ENCODE measurements around the gene USP47.
"Not testable (repeated sequence)": the region's sequence is repeated elsewhere in the genome, so short reads cannot be mapped to it uniquely, and the experiment has no call there.

USP47 gene

DNA sequence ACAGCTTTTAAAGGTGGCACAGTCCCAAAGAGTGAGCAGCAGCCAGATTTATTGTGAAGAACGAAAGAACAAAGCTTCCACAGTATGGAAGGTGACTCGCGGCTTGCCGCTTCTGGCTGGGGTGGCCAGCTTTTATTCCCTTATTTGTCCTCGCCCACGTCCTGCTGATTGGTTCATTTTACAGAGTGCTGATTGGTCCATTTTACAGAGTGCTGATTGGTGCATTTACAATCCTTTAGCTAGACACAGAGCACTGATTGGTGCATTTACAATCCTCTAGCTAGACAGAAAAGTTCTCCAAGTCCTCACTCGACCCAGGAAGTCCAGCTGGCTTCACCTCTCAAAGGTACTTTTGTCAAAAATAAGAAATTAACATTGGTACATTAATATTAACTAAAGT is 10.4 kb upstream of the USP47 start:
- not testable (repeated sequence) for DNase-seq (ENCODE audit: low spot score)

- DNase-seq (ENCODE audit: low spot score), result no peak
These were observed 5.0 kb upstream of the USP47 start for GRCh38 chr11:11836676-11837231.

- DNase-seq (ENCODE audit: low spot score), result no peak
These were observed 2.1 kb upstream of the USP47 start for GRCh38 chr11:11839718-11840117.

DNA sequence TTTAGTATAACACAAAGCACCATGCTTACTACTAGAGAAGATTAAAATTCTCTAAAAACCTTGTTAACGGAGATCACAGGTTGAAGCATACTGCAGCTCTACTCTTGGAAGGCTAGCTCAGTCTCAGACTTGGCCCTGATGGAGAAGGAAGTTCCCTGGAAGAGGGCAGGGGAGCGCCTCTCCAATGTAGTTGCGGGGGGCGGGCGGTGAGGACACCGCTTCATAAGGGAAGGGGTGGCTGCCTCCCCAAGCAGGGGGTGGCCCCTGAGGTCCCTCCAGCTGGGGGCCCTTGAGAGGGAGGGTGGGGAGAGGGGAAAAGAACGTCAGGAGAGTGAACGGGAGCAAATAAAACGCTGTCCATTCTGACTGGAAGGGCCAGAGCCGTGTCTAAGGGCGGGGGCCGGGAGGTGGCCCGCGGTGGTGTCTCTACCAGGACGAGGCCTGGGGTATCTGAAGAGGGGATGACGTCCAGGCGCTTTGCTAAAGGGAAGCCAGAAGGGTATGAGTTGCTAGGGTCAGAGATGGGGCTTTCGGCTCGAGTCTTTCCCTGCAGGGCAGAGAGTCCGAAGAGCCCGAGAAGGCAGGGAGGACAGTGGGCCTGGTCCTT is 553 bp upstream of the USP47 start:
- DNase-seq (ENCODE audit: low spot score), result no peak

DNA sequence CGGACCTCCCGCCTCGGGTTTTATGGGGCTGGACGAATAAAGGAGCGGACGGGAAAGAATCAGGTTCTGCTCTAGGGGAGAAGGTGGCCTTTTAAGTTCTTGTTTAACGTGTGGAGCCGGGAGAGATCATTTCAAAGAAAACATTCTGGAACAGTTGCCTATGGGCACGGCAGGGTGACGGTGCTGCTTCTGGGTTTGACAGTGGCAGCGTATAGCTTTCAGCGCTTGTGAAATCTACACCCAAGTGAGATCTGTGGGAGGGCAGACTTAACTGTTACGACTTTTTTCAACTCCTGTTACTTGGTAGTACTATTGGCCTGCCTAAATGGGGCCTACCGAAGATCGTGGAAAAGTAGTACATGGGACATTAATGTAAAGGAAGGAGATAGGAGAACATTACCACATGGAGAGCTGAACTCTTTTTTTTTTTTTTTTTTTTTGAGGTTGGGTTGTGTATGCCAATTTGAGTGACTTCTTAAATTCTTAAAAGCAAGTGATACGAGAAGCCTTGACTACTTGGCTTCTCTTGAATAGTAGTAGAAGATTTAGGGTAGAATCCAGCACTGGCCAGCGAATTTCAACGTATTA is 743 bp downstream of the USP47 start:
- DNase-seq (ENCODE audit: low spot score), result peak; percentile 57

- peak; percentile 27 for DNase-seq (ENCODE audit: low spot score)
These were observed 1.4 kb downstream of the USP47 start for GRCh38 chr11:11843211-11843621.

GRCh38 chr11:11843642-11844041 is 1.9 kb downstream of the USP47 start:
- DNase-seq (ENCODE audit: low spot score), result no peak

GRCh38 chr11:11844272-11844671 is 2.5 kb downstream of the USP47 start:
- no peak for DNase-seq (ENCODE audit: low spot score)

DNA sequence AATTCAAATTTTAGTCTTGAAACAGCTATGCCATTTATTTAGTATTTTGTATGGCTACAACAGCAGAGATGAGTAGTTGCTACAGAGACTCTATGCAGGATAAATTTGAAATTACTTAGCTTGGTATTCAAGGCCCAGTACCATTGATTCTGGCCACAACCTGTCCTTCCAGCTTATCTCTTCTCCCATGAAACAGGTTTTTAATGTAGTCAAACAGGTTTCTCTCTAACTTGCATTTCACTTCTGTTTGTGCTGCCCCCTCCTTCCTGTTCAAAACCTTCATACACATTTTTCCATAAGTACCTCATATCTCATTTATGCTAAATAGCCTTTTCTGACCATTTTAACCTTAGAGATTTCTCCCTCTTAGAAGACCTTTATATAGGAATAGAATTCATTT is 3.3 kb downstream of the USP47 start:
- no peak for DNase-seq (ENCODE audit: low spot score)

GRCh38 chr11:11845551-11845950 is 3.8 kb downstream of the USP47 start:
- no peak for DNase-seq (ENCODE audit: low spot score)

DNA sequence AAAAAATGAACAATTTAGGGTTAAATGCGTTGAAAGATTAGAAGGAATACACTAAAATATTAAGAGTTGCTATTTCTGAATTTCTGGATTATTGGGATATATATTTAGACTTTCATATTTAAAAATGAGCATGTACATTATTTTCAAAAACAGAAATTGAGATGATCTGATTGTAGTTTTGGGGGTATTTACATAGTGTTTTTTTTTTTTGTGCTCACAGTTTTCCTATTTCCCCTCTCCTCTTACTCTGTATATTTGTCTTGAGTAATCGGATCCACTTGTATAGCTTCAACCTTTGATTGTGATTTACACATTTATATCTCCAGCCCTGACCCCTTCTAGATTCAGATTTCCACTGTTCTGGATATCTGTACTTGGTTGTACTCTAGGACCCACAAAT is 5.3 kb downstream of the USP47 start:
- no peak for DNase-seq (ENCODE audit: low spot score)

GRCh38 chr11:11848891-11849746 is 7.3 kb downstream of the USP47 start:
- peak; percentile 67 for DNase-seq (ENCODE audit: low spot score)

GRCh38 chr11:11850668-11851067 is 8.9 kb downstream of the USP47 start:
- DNase-seq (ENCODE audit: low spot score), result no peak

DNA sequence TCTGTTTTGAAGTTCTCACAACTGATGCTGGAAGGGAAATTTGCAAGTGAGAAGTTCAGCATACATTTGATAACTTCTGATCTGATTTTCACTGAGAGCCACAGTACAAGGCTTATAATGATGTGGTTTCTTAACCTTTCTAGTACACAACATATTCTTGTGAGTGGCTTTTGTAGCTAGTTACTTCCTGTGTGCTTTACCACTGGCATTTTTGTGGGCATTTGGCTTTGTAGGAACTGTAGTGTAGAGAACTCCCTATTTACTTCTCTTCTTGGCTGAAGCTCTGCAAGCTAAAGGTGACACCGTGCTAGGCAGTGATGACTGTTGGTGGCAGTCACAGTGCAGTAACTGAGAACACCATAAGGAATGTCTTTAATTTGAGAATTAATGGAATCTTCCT is 14.9 kb downstream of the USP47 start:
- DNase-seq (ENCODE audit: low spot score), result peak; percentile 20

GRCh38 chr11:11857769-11858168 is 16.0 kb downstream of the USP47 start:
- DNase-seq (ENCODE audit: low spot score), result no peak

DNA sequence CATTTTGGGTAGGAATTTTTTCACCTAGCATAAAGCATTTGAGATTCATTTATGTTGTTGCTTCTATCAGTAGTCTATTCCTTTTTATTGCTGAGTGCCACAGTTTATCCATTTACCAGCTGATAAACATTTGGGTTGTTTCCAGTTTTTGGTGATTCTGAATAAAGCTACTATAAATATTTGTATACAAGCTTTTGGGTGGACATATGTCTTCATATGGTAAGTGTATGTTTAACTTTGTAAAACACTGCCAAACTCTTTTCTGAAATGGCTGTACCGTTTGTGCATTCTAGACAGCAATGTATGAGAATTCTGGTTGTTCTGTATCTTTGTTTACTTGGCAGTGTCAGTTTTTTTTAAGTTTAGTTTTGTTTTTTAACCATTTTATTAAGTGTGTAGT is 16.9 kb downstream of the USP47 start:
- no peak for DNase-seq (ENCODE audit: low spot score)

DNA sequence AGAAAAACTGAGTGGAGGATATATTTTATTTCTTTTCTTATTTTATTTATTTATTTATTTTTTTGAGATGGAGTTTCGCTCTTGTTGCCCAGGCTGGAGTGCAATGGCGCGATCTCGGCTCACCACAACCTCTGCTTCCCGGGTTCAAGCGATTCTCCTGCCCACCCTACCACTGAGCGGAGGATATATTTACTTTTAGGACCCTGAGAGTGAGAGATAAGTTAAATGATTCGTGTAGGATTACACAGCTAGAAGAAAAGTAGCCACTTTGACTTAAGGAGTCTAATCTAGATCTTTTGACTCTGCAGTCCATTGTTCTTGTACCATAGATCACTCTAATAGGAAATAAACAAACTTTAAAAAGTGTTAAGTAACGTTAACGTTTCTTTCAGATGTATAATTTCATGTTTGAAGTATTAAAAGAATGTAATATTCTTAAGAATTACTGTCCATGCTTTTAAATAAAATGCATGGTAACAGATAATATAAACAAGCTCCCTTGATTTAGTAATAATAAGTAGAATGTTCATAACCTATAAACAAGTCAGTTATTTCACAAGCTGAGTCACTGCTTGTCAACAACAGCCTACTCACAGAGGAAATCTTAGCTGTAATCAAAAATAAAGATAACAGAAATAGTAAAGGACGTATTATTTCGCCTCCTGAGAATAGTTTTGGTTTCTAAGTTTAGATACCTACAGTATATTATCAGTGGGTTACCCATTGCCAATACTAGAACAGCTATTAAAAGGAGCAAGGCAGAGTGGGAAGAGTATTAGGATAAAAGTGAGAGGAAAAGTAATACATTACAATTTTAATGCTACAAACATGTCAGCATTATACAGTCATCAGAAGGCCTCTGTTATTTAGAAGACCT is 18.6 kb downstream of the USP47 start:
- no peak for DNase-seq (ENCODE audit: low spot score)

DNA sequence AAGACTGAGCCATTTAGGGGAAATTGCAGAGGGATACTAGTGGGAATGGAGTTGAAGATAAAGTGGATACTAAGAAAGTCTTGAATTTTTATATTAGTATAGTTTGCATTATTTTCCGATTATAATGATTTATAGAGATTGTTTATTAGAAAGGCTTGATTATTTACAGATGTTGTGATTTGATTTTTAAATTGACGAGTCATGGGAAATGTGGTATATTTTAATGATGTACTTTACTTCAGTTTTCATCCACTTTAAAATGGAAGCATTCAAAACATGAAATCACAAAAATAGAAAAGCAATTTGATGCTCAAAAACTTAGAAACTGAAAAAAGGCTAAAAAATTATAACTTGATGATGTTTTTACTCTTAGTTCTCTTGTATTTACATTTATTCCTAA is 21.2 kb downstream of the USP47 start:
- DNase-seq (ENCODE audit: low spot score), result no peak

DNA sequence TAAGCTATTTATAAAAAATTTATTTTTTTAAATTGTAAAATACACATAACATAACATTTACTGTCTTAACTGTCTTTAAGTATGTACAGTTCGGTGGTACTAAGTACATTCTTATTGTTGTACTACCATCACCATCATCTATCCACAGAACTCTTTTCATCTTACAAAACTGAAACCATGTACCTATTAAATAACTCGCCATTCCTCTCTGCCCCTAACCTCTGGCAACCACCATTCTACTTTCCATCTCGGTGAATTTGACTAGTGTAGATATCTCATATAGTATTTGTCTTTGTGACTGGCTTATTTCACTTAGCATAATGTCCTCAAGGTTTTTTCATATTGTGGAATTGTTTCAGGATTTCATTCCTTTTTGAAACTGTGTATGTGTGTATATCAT is 22.6 kb downstream of the USP47 start:
- DNase-seq (ENCODE audit: low spot score), result no peak

GRCh38 chr11:11864803-11865202 is 23.0 kb downstream of the USP47 start:
- DNase-seq (ENCODE audit: low spot score), result no peak

DNA sequence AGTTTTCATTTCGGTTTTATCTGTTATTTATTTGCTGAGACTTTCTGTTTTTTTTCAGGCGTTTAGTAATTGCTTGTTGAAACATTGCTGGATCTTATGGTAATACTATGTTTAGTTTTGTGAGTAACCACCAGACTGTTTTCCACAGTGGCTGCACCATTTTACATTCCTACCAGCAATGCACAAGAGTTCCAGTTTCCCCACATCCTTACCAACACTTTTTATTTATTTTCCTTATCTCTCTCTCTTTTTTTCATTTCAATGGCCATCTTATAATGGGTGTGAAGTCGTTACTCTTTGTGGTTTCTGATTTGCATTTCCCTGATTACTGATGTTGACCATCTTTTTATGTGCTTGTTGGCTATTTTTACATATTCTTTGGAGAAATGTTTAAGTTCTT is 23.7 kb downstream of the USP47 start:
- no peak for DNase-seq (ENCODE audit: low spot score)

DNA sequence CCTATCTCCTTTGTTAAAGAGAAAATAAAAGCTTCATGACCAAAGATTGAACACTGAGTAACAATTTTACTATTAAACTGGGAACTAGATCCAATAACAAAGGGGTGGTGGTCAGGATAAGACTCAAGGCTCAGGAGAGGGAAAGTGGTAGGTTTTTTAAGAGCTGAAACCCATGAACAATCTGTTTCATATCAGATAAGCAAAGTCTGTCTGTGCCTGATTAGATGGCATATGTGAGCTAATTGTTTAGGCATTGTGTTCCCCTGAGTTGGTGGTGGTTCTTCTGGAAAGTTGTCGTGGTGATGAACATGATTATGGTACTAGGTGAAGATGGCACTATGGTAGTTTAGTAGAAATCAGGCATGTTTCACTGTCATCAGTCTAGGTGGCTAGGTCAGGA is 24.4 kb downstream of the USP47 start:
- DNase-seq (ENCODE audit: low spot score), result no peak
